GM18508 (cell line): ENCODE measurements around the gene P2RY1.
"Not testable (repeated sequence)": the region's sequence is repeated elsewhere in the genome, so short reads cannot be mapped to it uniquely, and the experiment has no call there.

Source experiments
- ATAC-seq: cut with Tn5 transposase; IDR thresholded peaks from one replicate; pipeline ENCODE4 v1.9.1; 2021; ENCODE audit warnings: moderate number of reproducible peaks; ENCODE audit not compliant: insufficient read depth, unreplicated experiment

P2RY1 gene

GRCh38 chr3:152835601-152836102, 721 bp downstream of the P2RY1 start:
- ATAC-seq: no peak

- no peak for ATAC-seq
Measured at GRCh38 chr3:152836269-152836668, 1.3 kb downstream of the P2RY1 start.

GRCh38 chr3:152839511-152839910, 4.6 kb downstream of the P2RY1 start:
- ATAC-seq: no peak

- no peak for ATAC-seq
Measured at GRCh38 chr3:152841131-152841530, 6.2 kb downstream of the P2RY1 start.

GRCh38 chr3:152842413-152842812, 7.5 kb downstream of the P2RY1 start:
- ATAC-seq: no peak

GRCh38 chr3:152843955-152844354, 9.0 kb downstream of the P2RY1 start:
- peak; percentile 89 for ATAC-seq

- ATAC-seq: not testable (repeated sequence)
Measured at GRCh38 chr3:152846572-152847202, 11.8 kb downstream of the P2RY1 start.

- ATAC-seq: not testable (repeated sequence)
Measured at GRCh38 chr3:152847599-152847998, 12.7 kb downstream of the P2RY1 start.

- no peak for ATAC-seq
Measured at GRCh38 chr3:152849996-152850578, 15.2 kb downstream of the P2RY1 start.

GRCh38 chr3:152853196-152853595, 18.3 kb downstream of the P2RY1 start:
- no peak for ATAC-seq

- no peak for ATAC-seq
Measured at GRCh38 chr3:152857082-152857481, 22.2 kb downstream of the P2RY1 start.

GRCh38 chr3:152858170-152858800, 23.4 kb downstream of the P2RY1 start:
- ATAC-seq: no peak

GRCh38 chr3:152860736-152861135, 25.8 kb downstream of the P2RY1 start:
- no peak for ATAC-seq

- no peak for ATAC-seq
Measured at GRCh38 chr3:152865668-152866245, 30.8 kb downstream of the P2RY1 start.

GRCh38 chr3:152870027-152870426, 35.1 kb downstream of the P2RY1 start:
- ATAC-seq: no peak

GRCh38 chr3:152873314-152873713, 38.4 kb downstream of the P2RY1 start:
- ATAC-seq: not testable (repeated sequence)

- no peak for ATAC-seq
Measured at GRCh38 chr3:152874896-152875749, 40.2 kb downstream of the P2RY1 start.

GRCh38 chr3:152879130-152879789, 44.3 kb downstream of the P2RY1 start:
- no peak for ATAC-seq

GRCh38 chr3:152879790-152880174, 44.9 kb downstream of the P2RY1 start:
- no peak for ATAC-seq

GRCh38 chr3:152885076-152885475, 50.1 kb downstream of the P2RY1 start:
- no peak for ATAC-seq
